Activated T-cell treated with anti-CD3 and anti-CD28 coated beads for 1 hour (primary cell): ENCODE measurements around the gene UGT3A1.
"Not testable (repeated sequence)": the region's sequence is repeated elsewhere in the genome, so short reads cannot be mapped to it uniquely, and the experiment has no call there.

Source experiments
- DNase-seq: peaks from one replicate; pipeline ENCODE4 v3.0.0-alpha.2; 2020; ENCODE audit warnings: low read depth

UGT3A1 gene

DNA sequence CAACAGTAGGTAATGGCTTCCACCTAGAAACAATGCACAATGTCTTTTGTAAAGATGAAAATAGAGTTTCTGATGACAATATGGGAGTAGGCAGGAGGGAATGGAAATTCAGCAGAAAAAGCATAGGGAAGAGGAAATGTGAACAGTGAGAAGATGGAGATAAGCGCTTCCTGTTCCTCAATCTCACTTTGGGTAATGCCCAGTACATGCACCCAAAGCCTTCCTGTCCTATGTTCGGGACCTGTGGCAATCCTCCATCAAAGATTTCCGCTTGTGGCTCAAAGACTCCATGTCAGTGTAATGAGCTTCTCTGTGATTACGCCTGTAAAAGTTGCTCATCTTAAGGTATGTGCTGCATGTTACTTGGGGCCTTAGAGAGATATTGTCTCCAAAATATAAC, 2.7 kb downstream of the UGT3A1 start:
- DNase-seq: no peak

- no peak for DNase-seq
These were observed 3.4 kb downstream of the UGT3A1 start for GRCh38 chr5:35987776-35988175.

DNA sequence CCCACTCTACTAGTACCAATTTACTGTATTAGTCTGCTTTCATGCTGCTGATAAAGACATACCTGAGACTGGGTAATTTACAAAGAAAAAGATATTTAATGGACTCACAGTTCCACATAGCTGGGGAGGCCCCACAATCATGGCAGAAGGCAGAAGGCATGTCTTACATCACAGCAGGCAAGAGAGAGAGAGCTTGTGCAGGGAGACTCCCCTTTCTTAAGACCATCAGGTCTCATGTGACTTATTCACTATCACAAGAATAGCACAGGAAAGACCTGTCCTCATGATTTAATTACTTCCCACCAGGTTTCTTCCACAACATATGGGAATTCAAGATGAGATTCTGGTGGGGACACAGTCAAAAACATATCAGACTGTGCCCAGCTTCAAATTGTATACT, 11.5 kb downstream of the UGT3A1 start:
- no peak for DNase-seq

DNA sequence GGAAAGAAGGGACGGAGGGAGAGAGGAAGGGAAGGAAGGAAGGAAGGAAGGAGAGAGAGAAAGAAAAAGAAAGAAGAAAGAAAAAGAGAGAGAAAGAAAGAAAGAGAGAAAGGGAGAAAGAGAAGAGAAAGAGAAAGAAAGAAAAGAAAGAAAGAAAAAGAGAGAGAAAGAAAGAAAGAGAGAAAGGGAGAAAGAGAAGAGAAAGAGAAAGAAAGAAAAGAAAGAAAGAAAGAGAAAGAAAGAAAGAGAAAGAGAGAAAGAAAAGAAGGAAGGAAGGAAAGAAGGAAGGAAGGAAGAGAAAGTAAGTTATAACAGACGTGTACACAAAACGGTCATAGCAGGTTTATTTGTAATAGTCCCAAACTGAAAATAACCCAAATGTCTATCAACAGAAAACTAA, 14.3 kb downstream of the UGT3A1 start:
- not testable (repeated sequence) for DNase-seq

GRCh38 chr5:35974570-35974969, 16.6 kb downstream of the UGT3A1 start:
- no peak for DNase-seq

DNA sequence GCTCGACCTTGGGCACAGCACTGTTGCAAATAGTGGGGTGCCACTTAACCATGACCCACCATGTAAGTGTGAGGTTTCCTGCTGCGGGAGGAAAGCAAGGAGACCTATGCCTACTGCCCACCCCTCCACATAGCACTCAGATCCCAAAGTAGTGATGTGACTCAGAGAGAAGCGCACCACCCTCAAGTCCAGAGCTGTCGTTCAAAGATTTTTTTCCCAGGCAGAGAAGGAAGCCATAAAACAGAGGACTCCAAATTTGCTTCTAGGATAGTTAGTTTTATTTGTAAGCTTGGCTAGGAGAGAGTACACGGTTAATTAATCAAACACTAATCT, 19.3 kb downstream of the UGT3A1 start:
- DNase-seq: no peak

- no peak for DNase-seq
These were observed 19.9 kb downstream of the UGT3A1 start for GRCh38 chr5:35971186-35971877.

DNA sequence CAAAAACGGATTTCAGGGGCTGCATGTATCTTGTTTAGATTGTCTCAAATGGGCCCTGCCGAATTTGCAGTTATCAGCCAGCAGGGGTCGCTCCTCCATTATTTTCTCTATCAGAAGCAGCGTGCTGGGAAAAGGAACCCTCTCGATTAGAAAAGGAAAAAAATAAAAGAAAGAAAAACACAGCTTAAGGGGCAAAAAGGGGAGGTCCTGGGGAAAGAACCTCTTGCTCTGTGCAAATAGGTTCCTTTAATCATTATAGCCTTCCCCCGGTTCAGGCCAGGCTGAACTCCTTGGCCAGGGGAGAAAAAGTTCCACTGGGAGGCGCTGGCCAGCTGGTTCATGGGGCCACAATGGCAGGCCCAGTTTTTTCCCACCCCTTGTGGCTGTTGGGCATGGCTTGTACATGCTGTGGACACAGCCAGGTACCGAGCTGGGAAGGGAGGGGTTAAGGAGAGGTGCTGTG, 27.8 kb downstream of the UGT3A1 start:
- DNase-seq: no peak

DNA sequence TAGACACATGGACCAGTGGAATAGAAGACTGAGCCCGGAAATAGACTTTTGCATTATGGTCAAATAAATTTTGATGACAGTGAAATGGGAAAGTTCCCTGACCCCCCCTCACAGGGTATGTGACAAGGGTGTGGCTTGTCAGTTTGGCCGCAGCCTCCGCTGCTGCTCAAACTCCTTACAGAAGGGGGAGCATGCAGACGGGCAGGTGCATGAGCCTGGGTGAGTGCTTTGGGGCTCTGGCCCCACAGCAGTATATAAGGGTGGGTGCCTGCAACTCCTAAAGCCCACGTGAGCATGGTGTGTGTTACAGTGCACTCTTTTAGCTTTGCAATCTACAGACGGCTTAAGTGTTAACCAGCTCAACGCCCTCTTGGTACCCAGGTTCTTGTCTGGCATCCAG, 30.9 kb downstream of the UGT3A1 start:
- no peak for DNase-seq

- DNase-seq: no peak
These were observed 34.8 kb downstream of the UGT3A1 start for GRCh38 chr5:35956429-35956828.

- DNase-seq: no peak
These were observed 37.0 kb downstream of the UGT3A1 start for GRCh38 chr5:35954175-35954574.

DNA sequence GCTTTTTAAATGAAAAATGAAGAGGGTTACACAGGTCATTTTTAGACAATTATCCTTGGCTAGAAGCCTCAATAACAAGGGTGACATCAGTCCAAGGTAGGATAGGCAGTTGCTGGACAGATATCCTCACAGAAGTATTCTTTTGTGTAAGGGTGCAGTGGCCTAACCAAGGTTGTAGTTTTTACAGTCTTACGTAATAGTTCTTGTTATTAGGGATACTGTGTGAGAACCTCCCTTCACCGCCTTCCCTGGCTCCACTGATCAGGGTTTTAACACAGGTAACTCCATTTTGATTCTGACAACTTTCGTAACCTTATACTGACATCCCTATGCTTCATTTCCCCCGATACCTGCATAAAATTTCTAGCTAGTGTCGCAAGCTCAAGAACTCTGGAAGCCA, 44.1 kb downstream of the UGT3A1 start:
- no peak for DNase-seq

- no peak for DNase-seq
These were observed 51.6 kb downstream of the UGT3A1 start for GRCh38 chr5:35939639-35940038.

DNA sequence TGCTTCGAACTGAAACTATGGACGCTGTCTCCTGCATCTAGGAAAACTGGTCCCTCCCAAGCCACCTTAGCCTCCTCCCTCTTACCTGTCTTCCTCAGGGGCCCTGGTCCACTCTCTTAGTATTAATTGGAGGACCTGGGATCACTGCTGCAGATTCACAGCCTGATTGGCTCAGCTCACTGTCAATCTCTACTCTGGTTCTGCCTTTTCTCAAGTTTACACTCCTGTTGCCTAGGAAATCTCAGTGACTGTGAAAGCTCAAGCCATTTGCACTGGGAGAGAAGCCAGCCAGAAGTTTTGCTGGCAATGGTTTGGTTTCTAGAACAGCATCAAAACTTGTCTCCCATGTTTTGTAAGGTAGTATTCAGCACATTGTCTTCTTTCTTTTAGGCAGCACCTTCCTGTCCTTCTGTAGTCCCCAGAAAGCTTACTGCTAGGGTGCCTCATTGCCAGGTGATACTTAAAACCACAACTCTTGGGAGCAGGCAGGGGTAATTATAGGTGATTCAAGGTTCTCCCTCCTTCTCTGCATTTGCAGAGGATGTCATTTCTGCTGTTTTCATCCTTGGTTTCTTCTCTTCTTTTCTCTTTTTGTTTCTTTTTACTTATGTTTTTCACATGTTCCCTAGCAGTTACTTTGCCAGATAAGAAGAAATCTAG, 52.5 kb downstream of the UGT3A1 start, which contains the start of gene CAPSL:
Gene CAPSL, minus strand, starts transcription at position 55 of the 660 bp plus-strand sequence. CDS start 17,502 bp downstream, outside the sequence.
- DNase-seq: no peak

GRCh38 chr5:35926389-35927051, 64.7 kb downstream of the UGT3A1 start:
- DNase-seq: peak; percentile 38

DNA sequence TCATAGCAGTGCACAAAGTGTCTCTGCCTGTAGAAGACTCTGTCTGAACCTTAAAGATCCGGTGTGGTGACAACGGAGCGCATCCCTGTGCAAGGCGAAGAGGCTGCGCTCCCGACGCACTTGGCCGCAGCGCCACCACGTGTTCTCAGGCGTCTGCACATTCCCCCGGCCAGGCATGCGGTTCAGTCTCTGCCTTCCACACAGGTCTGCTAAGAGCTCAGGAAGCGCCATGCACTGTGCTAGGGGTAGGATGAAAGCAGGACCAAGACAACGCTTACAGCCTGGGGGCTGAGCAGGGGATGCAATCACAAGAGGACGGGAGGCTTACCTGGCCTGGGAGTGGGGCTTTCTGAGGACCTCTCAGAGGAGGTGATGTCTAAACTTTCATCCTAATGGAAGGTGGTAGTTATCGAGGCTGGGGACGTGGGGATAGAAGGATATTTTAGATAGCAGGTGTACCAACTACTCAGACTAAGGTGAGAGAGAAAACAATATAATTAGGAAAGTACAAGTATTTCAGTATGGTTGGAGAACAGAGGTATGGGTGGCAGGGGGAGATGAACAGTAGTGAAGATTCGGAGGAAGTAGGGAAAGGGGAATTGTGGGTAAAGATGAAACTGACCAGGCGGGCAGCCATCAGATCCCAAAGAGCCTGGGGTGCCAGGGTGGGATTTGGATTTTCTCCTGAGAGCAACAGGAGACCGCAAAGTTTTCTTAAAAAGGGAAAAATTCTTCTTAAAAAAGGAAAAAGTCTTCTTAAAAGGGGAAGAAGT, 66.1 kb downstream of the UGT3A1 start:
- peak; percentile 79 for DNase-seq

- no peak for DNase-seq
These were observed 66.9 kb downstream of the UGT3A1 start for GRCh38 chr5:35924122-35924949.

GRCh38 chr5:35922468-35922867, 68.7 kb downstream of the UGT3A1 start:
- DNase-seq: no peak

DNA sequence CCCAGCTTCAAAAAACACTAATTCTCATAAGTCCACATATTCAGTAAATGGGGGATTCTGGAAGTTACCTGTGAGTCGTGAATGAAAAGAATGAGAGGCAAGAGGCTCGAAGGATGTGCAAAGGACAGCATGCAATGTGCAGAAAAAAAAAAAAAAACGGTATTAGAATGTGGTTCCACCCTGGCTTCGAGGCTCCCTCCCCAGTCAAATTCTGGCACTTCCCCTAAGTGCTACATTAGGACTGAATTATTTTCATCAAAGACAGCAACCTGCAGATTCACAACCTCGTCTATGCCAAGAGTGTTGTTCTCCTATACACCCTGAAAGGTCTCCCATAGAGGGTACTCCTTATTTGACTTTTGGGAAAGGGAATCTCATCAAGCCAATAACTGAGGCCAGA, 69.3 kb downstream of the UGT3A1 start:
- no peak for DNase-seq

DNA sequence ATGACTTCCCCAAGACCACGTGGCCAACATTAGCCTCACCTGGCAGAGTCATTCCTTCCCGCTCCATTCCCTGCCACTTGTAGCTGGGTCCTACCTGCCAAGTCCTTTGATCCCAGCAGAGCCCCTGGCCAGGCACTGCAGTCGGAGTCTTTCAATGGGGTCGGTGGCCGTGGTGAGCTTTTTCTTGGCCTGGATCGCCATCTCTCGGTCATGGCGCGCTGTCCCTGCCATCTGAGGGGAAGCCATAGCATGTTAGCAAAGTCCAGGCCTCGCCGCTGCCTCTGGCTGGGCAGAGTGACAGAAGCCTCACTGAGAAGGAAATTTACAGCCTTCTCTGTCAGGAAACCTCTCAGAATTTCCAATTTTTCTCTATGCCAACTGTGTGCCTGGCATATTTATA, 70.3 kb downstream of the UGT3A1 start:
- DNase-seq: no peak

- no peak for DNase-seq
These were observed 72.0 kb downstream of the UGT3A1 start for GRCh38 chr5:35919191-35919590.

- DNase-seq: no peak
These were observed 82.4 kb downstream of the UGT3A1 start for GRCh38 chr5:35908814-35909213.
